Effector memory CD4-positive, alpha-beta T cell (primary cell): ENCODE data around the gene IFT52.

Source experiments
- DNase-seq, 3 donors: peaks; one replicate each; pipeline ENCODE4 v3.0.0-alpha.2; 2020
- H3K27ac ChIP-seq: 2 replicates; pipeline ENCODE4 v1.7.0; 2013; ENCODE audit warnings: mild to moderate bottlenecking, low read length, moderate library complexity; ENCODE audit not compliant: insufficient read depth, poor library complexity, severe bottlenecking
- H3K27me3 ChIP-seq: replicated peaks from 2 replicates; pipeline ENCODE4 v1.7.0; 2013; ENCODE audit warnings: mild to moderate bottlenecking, low read length; ENCODE audit not compliant: insufficient read depth, control insufficient read depth, poor library complexity, severe bottlenecking
- H3K36me3 ChIP-seq: 2 replicates; pipeline ENCODE4 v1.7.0; 2013; ENCODE audit warnings: mild to moderate bottlenecking, low read length, moderate library complexity; ENCODE audit not compliant: control insufficient read depth, insufficient read depth
- H3K4me1 ChIP-seq: 2 replicates; pipeline ENCODE4 v1.7.0; 2013; ENCODE audit warnings: low read length, mild to moderate bottlenecking; ENCODE audit not compliant: control insufficient read depth, insufficient read depth, poor library complexity, severe bottlenecking
- H3K4me3 ChIP-seq: 2 replicates; pipeline ENCODE4 v1.7.0; 2013; ENCODE audit warnings: low read length, low read depth, mild to moderate bottlenecking; ENCODE audit not compliant: insufficient read depth, poor library complexity, severe bottlenecking
- H3K9me3 ChIP-seq: 2 replicates; pipeline ENCODE4 v1.7.0; 2013; ENCODE audit warnings: mild to moderate bottlenecking, low read length, moderate library complexity; ENCODE audit not compliant: control insufficient read depth

The IFT52 gene

DNA sequence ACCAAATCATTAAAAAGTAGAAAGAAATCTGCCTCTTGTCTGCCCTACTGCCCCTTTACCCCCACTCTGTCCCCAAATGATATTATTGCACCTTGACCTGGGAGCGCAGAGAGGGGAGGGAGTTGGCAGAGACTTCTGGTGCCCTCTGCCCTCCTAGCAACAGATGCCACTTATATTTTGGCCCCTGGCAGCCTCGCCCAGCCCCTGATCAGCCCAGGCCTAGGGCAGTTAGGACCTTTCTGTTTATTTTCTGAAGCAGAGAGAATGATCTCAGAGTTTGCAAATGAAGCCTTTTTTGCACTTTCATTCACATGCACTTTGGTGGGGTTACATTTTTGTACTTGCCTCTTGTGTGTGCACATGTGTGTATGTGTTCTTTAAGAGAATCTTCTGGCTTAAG is 40.3 kb upstream of the IFT52 start:
- no peaks in the 10 kb centered on the region for H3K27me3 ChIP-seq
- H3K4me1 ChIP-seq: no peaks in the 10 kb centered on the region
- no peak for DNase-seq
- H3K4me3 ChIP-seq: no peak overlapping the region
- H3K9me3 ChIP-seq: no peaks in the 10 kb centered on the region
- no peaks in the 10 kb centered on the region for H3K36me3 ChIP-seq
- H3K27ac ChIP-seq: no peak overlapping the region

- Histone ChIP-seq H3K4me1 (no peaks in the 10 kb centered on the region), H3K36me3 (no peaks in the 10 kb centered on the region), H3K27me3 (no peaks in the 10 kb centered on the region), H3K9me3 (no peaks in the 10 kb centered on the region), H3K4me3 (no peak overlapping the region), H3K27ac (no peak overlapping the region)
- no peak for DNase-seq
Observed at GRCh38 chr20:43554369-43554768, 36.4 kb upstream of the IFT52 start.

GRCh38 chr20:43558412-43559146 is 32.2 kb upstream of the IFT52 start, which contains the start of gene SGK2:
Gene SGK2 (plus strand): TSS chr20:43559027. CDS start chr20:43566496, 7,469 bp downstream.
- Histone ChIP-seq H3K27me3 (no peaks in the 10 kb centered on the region), H3K27ac (no peak within 1 kb of the TSS), H3K4me3 (no peak within 1 kb of the TSS), H3K9me3 (no peaks in the 10 kb centered on the region), H3K4me1 (no peaks in the 10 kb centered on the region), H3K36me3 (no peaks in the 10 kb centered on the region)
- no peak for DNase-seq

GRCh38 chr20:43559147-43559987 is 31.4 kb upstream of the IFT52 start:
- Histone ChIP-seq H3K4me3 (no peak overlapping the region), H3K4me1 (no peaks in the 10 kb centered on the region), H3K9me3 (no peaks in the 10 kb centered on the region), H3K27me3 (no peaks in the 10 kb centered on the region), H3K36me3 (no peaks in the 10 kb centered on the region), H3K27ac (no peak overlapping the region)
- no peak for DNase-seq

GRCh38 chr20:43560974-43561373 is 29.8 kb upstream of the IFT52 start:
- Histone ChIP-seq H3K27ac (no peak overlapping the region), H3K9me3 (no peaks in the 10 kb centered on the region), H3K36me3 (no peaks in the 10 kb centered on the region), H3K4me1 (no peaks in the 10 kb centered on the region), H3K27me3 (no peaks in the 10 kb centered on the region), H3K4me3 (no peak overlapping the region)
- DNase-seq: no peak

- no peaks in the 10 kb centered on the region for H3K36me3 ChIP-seq
- H3K27me3 ChIP-seq: no peaks in the 10 kb centered on the region
Observed at GRCh38 chr20:43563429-43563828, 27.3 kb upstream of the IFT52 start.

DNA sequence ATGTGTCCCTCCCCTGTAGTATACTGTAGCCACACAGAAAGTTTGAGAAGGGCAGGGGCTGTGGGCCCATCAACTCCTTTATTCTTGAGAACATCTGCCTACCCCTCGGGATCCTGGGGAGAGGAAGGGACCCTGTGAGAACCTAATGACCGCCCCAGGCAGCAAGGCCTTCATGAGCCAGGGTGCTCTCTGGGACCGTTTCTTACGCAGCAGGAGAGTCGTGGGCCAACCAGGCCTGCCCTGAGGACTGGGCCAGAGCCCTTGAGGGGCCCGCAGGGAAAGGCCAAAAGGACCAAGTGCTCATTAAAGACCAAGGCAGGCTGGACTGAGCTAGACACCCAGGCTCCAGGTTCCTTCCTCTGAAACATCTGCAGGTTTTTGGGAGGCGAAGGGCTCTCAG is 26.7 kb upstream of the IFT52 start:
- DNase-seq: no peak
- Histone ChIP-seq H3K4me1 (no peaks in the 10 kb centered on the region), H3K36me3 (no peaks in the 10 kb centered on the region), H3K27me3 (no peaks in the 10 kb centered on the region), H3K27ac (no peak overlapping the region), H3K9me3 (no peaks in the 10 kb centered on the region), H3K4me3 (no peak overlapping the region)

More at GRCh38 chr20:43563429-43563828, 27.3 kb upstream of the IFT52 start:
- H3K4me3 ChIP-seq: no peak overlapping the region
- H3K9me3 ChIP-seq: no peaks in the 10 kb centered on the region
- no peaks in the 10 kb centered on the region for H3K4me1 ChIP-seq
- DNase-seq: no peak
- no peak overlapping the region for H3K27ac ChIP-seq

DNA sequence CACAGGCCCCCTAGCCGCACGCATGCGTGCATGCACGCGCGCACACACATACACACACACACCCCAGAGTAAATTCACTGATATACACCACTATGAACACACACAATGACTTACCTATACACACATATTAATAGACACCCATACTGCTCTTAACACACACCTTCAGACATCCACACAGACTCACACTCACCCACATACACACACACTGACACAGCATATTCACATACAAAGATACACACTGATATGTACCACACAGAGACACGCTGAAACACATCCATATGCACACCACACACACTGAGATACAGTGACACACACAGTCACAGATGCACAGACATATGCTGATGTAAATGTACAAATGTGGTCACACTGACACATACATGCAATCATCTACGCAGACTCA is 26.3 kb upstream of the IFT52 start:
- no peaks in the 10 kb centered on the region for H3K4me1 ChIP-seq
- no peaks in the 10 kb centered on the region for H3K27me3 ChIP-seq
- no peak for DNase-seq
- H3K27ac ChIP-seq: no peak overlapping the region
- no peak overlapping the region for H3K4me3 ChIP-seq
- H3K36me3 ChIP-seq: no peaks in the 10 kb centered on the region
- H3K9me3 ChIP-seq: no peaks in the 10 kb centered on the region

- Histone ChIP-seq H3K4me3 (no peak overlapping the region), H3K27ac (no peak overlapping the region), H3K9me3 (no peaks in the 10 kb centered on the region), H3K36me3 (no peaks in the 10 kb centered on the region), H3K4me1 (no peaks in the 10 kb centered on the region), H3K27me3 (no peaks in the 10 kb centered on the region)
- DNase-seq: no peak
Observed at GRCh38 chr20:43564993-43565757, 25.6 kb upstream of the IFT52 start.

DNA sequence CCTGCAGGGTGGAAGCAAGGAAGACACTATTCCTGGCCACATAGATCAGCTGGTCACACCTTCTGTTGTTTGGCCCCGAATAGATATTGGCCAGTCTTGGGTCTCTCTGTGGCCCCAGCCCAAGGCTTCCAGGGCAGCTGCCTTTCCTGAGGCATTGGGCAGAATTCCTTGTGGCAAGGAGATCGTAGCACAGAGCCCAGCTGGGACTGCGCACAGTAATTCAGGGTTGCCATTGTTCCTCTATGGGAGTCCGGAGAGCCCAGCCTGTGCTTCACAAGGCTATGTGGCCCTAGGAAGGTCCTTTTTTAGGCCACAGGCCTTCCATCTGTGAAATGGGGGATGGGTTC is 25.0 kb upstream of the IFT52 start:
- Histone ChIP-seq H3K4me3 (no peak overlapping the region), H3K4me1 (no peaks in the 10 kb centered on the region), H3K27me3 (no peaks in the 10 kb centered on the region), H3K36me3 (no peaks in the 10 kb centered on the region), H3K9me3 (no peaks in the 10 kb centered on the region), H3K27ac (no peak overlapping the region)
- no peak for DNase-seq
